H1 (cell line): ENCODE results near the gene SMG7.

Experiments used
- CBX8 ChIP-seq: fragments of 300-800, 300-1000 bp; sonication (generic); IDR thresholded peaks from 2 replicates; pipeline ENCODE4 v1.7.1; 2016; ENCODE audit warnings: low read depth, low read length, borderline replicate concordance
- CHD2 ChIP-seq: IDR thresholded peaks from 2 replicates; pipeline ENCODE4 v1.6.1; 2012; ENCODE audit warnings: low read length, improper control_type of control experiment
- CHD7 ChIP-seq: fragments of 300-600 bp; sonication (generic); IDR thresholded peaks from 2 replicates; pipeline ENCODE4 v1.7.1; 2012; ENCODE audit warnings: low read length, moderate library complexity, mild to moderate bottlenecking, inconsistent platforms; ENCODE audit not compliant: insufficient replicate concordance
- EP300 ChIP-seq, 2 experiments: IDR thresholded peaks; 1 replicate in 1 of 2; 2 replicates in 1 of 2; pipeline ENCODE4 v1.6.1; 2011 to 2012; ENCODE audit warnings: low read depth in 2 of 2, low read length in 2 of 2, mild to moderate bottlenecking in 2 of 2, borderline replicate concordance in 1 of 2, inconsistent platforms in 1 of 2, moderate library complexity in 1 of 2
- POLR2AphosphoS5 ChIP-seq: IDR thresholded peaks from 2 replicates; pipeline ENCODE4 v1.6.1; 2011; ENCODE audit warnings: low read depth, low read length
- RFX5 ChIP-seq: IDR thresholded peaks from 2 replicates; pipeline ENCODE4 v1.6.1; 2011; ENCODE audit warnings: low read depth, low read length, improper control_type of control experiment, borderline replicate concordance
- TBP ChIP-seq: IDR thresholded peaks from 2 replicates; pipeline ENCODE4 v1.6.1; 2011; ENCODE audit warnings: low read depth, low read length, improper control_type of control experiment
- ZNF274 ChIP-seq: IDR thresholded peaks from 2 replicates; pipeline ENCODE4 v1.7.0; 2012; ENCODE audit warnings: low read length, borderline replicate concordance; ENCODE audit errors: extremely low read depth
- TF ChIP-seq, protein P1 (sequence below), 3 experiments: IDR thresholded peaks; 1 replicate in 2 of 3; 2 replicates in 1 of 3; pipeline versions ENCODE4 v1.5.1 to v1.6.1; 2011; ENCODE audit warnings: low read length in 3 of 3, mild to moderate bottlenecking in 3 of 3, inconsistent platforms in 2 of 3, low read depth in 1 of 3, moderate library complexity in 1 of 3; ENCODE audit not compliant: insufficient read depth in 1 of 3; ENCODE audit errors: control extremely low read depth in 1 of 3

DNA sequence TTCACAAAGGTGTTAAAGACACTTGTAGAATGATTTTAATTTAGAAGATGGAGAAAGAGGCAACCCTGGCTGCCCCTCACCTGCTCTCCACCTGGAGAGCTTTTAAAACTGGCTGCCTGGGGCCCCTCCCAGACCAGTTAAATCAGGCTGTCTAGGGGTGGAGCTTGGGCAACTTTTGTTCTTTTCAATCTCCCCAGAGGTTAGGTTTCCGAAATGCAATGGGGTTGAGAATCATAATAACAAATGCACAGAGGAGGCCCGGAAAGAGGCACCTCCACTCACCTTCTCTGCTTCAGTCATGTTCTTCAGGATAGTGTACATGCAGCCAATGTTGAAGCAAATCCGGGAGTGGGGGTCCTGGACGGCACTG is 117.6 kb downstream of the SMG7 start:
- TF ChIP-seq, protein P1, sequence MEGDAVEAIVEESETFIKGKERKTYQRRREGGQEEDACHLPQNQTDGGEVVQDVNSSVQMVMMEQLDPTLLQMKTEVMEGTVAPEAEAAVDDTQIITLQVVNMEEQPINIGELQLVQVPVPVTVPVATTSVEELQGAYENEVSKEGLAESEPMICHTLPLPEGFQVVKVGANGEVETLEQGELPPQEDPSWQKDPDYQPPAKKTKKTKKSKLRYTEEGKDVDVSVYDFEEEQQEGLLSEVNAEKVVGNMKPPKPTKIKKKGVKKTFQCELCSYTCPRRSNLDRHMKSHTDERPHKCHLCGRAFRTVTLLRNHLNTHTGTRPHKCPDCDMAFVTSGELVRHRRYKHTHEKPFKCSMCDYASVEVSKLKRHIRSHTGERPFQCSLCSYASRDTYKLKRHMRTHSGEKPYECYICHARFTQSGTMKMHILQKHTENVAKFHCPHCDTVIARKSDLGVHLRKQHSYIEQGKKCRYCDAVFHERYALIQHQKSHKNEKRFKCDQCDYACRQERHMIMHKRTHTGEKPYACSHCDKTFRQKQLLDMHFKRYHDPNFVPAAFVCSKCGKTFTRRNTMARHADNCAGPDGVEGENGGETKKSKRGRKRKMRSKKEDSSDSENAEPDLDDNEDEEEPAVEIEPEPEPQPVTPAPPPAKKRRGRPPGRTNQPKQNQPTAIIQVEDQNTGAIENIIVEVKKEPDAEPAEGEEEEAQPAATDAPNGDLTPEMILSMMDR (IDR thresholded peaks at IDR 0.05; ENCODE audit: control extremely low read depth in 1 of 3, insufficient read depth in 1 of 3, low read depth in 1 of 3, low read length in 3 of 3) = no peak
- no peak for TF ChIP-seq RFX5
- TF ChIP-seq TBP = no peak
- TF ChIP-seq CHD2 = no peak
- no peak for TF ChIP-seq POLR2AphosphoS5
- no peak for TF ChIP-seq ZNF274
- no peak for TF ChIP-seq EP300 (IDR thresholded peaks at IDR 0.05; ENCODE audit: borderline replicate concordance in 1 of 2, low read depth in 2 of 2, low read length in 2 of 2)
- no peak for TF ChIP-seq CBX8
- no peak for TF ChIP-seq CHD7
